GM12891 (cell line): Measurements from ENCODE around the gene NDUFB8.

Experiments
- PAX5 ChIP-seq: IDR thresholded peaks from 2 replicates; pipeline ENCODE4 v1.6.1; 2011; ENCODE audit warnings: low read length, moderate library complexity, mild to moderate bottlenecking; ENCODE audit not compliant: insufficient read depth, severe bottlenecking
- POLR2A ChIP-seq: IDR thresholded peaks from 2 replicates; pipeline ENCODE4 v1.6.1; 2011; ENCODE audit warnings: low read depth, low read length, control low read depth
- POLR2AphosphoS5 ChIP-seq: IDR thresholded peaks from 2 replicates; pipeline ENCODE4 v1.6.1; 2011; ENCODE audit warnings: low read depth, low read length, control low read depth
- SPI1 ChIP-seq: IDR thresholded peaks from 2 replicates; pipeline ENCODE4 v1.6.1; 2011; ENCODE audit warnings: low read depth, low read length, control low read depth
- TAF1 ChIP-seq: IDR thresholded peaks from 2 replicates; pipeline ENCODE4 v1.6.1; 2011; ENCODE audit warnings: low read depth, low read length, control low read depth

GRCh38 chr10:100509241-100509840 lies 20.3 kb downstream of the NDUFB8 start:
- TF ChIP-seq POLR2AphosphoS5 (no peak), POLR2A (no peak), TAF1 (no peak), PAX5 (no peak), SPI1 (no peak)
